Measurements from ENCODE around the gene TRIO.

Gene TRIO

GRCh38 chr5:14131855-14132503, 11.2 kb upstream of the TRIO start (continued):
- TF ChIP-seq SP2 (tag by site-specific recombination; IDR thresholded peaks at IDR 0.05) (peak; percentile 21; the same call in 1 of the 2 replicates), ZNF148 (tag by site-specific recombination; IDR thresholded peaks at IDR 0.05; ENCODE audit: borderline replicate concordance) (no peak), ZNF19 (tag by site-specific recombination; IDR thresholded peaks at IDR 0.05; ENCODE audit: low read depth) (peak; percentile 33; the same call in 1 of the 2 replicates), SETDB1 (IDR thresholded peaks at IDR 0.05; ENCODE audit: insufficient read length, low read length) (no peak), ATF2 (tag by site-specific recombination; IDR thresholded peaks at IDR 0.05; ENCODE audit: low read depth) (peak; percentile 32; the same call in 1 of the 2 replicates), ZNF202 (tag by site-specific recombination; IDR thresholded peaks at IDR 0.05; ENCODE audit: borderline replicate concordance) (no peak), HOXD13 (CRISPR knock-in tag; IDR thresholded peaks at IDR 0.05; ENCODE audit: borderline replicate concordance) (no peak; the same call in 1 of the 2 replicates), ZNF221 (tag by site-specific recombination; IDR thresholded peaks at IDR 0.05; ENCODE audit: borderline replicate concordance) (no peak), ZNF843 (tag by site-specific recombination; IDR thresholded peaks at IDR 0.05) (peak; percentile 96), HOXC10 (CRISPR knock-in tag; IDR thresholded peaks at IDR 0.05) (no peak), ZXDB (tag by site-specific recombination; IDR thresholded peaks at IDR 0.05) (peak; percentile 98), ZNF416 (tag by site-specific recombination; IDR thresholded peaks at IDR 0.05) (no peak), MEIS1 (CRISPR knock-in tag; IDR thresholded peaks at IDR 0.05; ENCODE audit: borderline replicate concordance) (peak; percentile 83), ZNF391 (tag by site-specific recombination; IDR thresholded peaks at IDR 0.05; ENCODE audit: borderline replicate concordance, low read depth) (0 out of 2 replicates have a peak, but pooled peaks have one; percentile 27), ZNF266 (tag by site-specific recombination; IDR thresholded peaks at IDR 0.05; ENCODE audit: low read depth) (no peak), ZNF335 (tag by site-specific recombination; conservative IDR thresholded peaks at IDR 0.05) (no peak), ZNF214 (tag by site-specific recombination; IDR thresholded peaks at IDR 0.05; ENCODE audit: borderline replicate concordance) (no peak; the same call in 1 of the 2 replicates), ZNF18 (tag by site-specific recombination; IDR thresholded peaks at IDR 0.05) (peak; percentile 81), ZSCAN5A (tag by site-specific recombination; IDR thresholded peaks at IDR 0.05) (peak; percentile 47; the same call in 1 of the 2 replicates), PRDM4 (tag by site-specific recombination; IDR thresholded peaks at IDR 0.05) (peak; percentile 77), PRDM6 (tag by site-specific recombination; IDR thresholded peaks at IDR 0.05) (peak; percentile 98), ZNF362 (tag by site-specific recombination; IDR thresholded peaks at IDR 0.05) (no peak), ZNF121 (tag by site-specific recombination; IDR thresholded peaks at IDR 0.05) (no peak), BCL6B (tag by site-specific recombination; IDR thresholded peaks at IDR 0.05) (peak; percentile 72)
